Left ventricle myocardium inferior (tissue), 1 donor: Measurements from ENCODE around the gene FTCDNL1. TPM values are rescaled to one million over a fixed set of nuclear protein-coding genes. Genes with fewer than 3 reads are reported as not detected.

Source experiments
- DNase-seq: peaks from one replicate; pipeline ENCODE4 v3.0.0-alpha.2; 2020
- H3K27ac ChIP-seq: fragments of 200-600 bp; replicated peaks from 2 replicates; pipeline ENCODE4 v1.8.0; 2021
- H3K27me3 ChIP-seq: fragments of 200-600 bp; 2 replicates; pipeline ENCODE4 v1.8.0; 2021; ENCODE audit warnings: low read depth
- H3K36me3 ChIP-seq: fragments of 200-600 bp; 2 replicates; pipeline ENCODE4 v1.8.0; 2021
- H3K4me1 ChIP-seq: fragments of 200-600 bp; 2 replicates; pipeline ENCODE4 v1.8.0; 2021
- H3K4me3 ChIP-seq: fragments of 200-600 bp; 2 replicates; pipeline ENCODE4 v1.8.0; 2021; ENCODE audit warnings: mild to moderate bottlenecking, moderate library complexity
- H3K9me3 ChIP-seq: fragments of 200-600 bp; replicated peaks from 2 replicates; pipeline ENCODE4 v1.8.0; 2021
- intact Hi-C: fragments of 100-400 bp; cut with micrococcal nuclease; formaldehyde crosslinking; loops from one replicate; pipeline ENCODE4 v1.11.0; 2022
- total RNA-seq: library from RNA; stranded (reverse); fragmentation: NEBNext Ultra II Directional; extraction: Animal tissue kit (Norgen Biotek cat#: 25700); gene quantifications from one replicate; pipeline ENCODE4 v1.2.1, GENCODE V29; 2021
- TF ChIP-seq, protein P1 (sequence below): fragments of 200-600 bp; IDR thresholded peaks from 2 replicates; pipeline ENCODE4 v1.8.0; 2021; ENCODE audit warnings: antibody characterized with exemption, mild to moderate bottlenecking, borderline replicate concordance
- donor health status: DM: no; HTN: yes; CAD: no; lungs with severe emphysema.

The FTCDNL1 gene
- total RNA-seq, 1 donor from 2014 or later, result 2.7 TPM

DNA sequence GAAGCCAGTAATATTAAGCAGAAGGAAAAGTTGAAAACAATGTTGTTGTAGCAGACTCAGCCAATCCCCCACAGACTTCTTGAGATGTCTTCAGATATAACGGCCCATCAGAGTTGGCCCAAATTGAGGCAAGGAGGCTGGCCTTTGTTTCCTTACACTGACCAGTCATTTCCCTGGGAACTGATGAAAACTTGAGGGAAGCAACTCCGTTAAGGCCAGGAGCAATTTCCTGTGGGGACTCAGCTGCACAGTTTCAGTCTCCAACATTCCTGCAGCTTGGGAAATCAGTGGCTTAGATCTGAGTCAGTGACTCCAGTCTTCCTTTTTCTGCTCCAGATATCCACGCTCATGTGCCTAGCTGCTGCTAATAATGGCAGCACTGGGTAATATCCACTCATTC, 75.7 kb downstream of the FTCDNL1 start:
- TF ChIP-seq, protein P1, sequence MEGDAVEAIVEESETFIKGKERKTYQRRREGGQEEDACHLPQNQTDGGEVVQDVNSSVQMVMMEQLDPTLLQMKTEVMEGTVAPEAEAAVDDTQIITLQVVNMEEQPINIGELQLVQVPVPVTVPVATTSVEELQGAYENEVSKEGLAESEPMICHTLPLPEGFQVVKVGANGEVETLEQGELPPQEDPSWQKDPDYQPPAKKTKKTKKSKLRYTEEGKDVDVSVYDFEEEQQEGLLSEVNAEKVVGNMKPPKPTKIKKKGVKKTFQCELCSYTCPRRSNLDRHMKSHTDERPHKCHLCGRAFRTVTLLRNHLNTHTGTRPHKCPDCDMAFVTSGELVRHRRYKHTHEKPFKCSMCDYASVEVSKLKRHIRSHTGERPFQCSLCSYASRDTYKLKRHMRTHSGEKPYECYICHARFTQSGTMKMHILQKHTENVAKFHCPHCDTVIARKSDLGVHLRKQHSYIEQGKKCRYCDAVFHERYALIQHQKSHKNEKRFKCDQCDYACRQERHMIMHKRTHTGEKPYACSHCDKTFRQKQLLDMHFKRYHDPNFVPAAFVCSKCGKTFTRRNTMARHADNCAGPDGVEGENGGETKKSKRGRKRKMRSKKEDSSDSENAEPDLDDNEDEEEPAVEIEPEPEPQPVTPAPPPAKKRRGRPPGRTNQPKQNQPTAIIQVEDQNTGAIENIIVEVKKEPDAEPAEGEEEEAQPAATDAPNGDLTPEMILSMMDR, result no peak
- DNase-seq, result no peak

DNA sequence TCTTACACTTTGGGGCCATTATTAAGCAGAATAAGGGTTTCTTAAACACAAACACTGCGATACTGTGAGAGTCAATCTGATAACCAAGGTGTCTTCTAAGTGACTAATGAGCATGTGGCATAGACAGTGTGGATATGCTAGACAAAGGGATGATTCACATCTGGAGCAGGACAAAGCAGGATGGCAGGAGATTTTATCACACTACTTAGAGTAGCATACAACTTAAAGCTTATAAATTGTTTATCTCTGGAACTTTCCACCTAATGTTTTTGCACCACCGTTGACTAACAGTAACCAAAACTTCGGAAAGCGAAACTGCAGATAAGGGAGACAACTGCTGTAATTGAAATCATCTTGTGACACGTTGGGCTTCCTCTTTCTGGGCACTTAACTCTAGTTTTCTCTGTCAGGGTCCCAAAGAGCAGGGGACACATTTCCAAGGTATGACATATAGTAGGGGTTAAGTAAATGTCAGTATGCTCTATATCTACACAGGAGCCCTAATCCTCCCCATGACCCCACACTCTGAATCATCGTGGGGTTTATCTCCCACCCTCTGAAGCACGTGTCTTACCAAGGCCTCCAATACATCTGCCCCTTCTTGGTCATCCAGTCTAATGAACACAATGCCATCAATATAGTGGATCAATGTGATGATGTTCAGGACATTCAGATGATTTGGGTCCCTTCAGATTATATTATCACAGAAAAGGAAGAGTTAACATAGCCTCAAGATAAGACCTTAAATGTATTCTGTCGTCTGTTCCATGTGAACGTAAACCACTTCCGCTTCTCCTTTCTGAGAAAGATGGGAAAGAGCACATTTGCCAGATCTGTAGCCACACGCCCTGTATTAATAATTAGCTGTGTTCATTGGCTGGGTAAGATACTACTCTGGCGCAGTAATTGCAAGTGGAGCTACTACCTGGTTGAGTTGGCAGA, 78.7 kb downstream of the FTCDNL1 start:
- no peak for DNase-seq
- Histone ChIP-seq H3K4me3 (no peak overlapping the region), H3K27ac (no peak overlapping the region), H3K27me3 (no peaks in the 10 kb centered on the region), H3K9me3 (no peaks in the 10 kb centered on the region), H3K36me3 (no peaks in the 10 kb centered on the region), H3K4me1 (no peaks in the 10 kb centered on the region)
- intact Hi-C loops, result no loop called here
- TF ChIP-seq, protein P1, result no peak

More for the DNA sequence above, 75.7 kb downstream of the FTCDNL1 start:
- Histone ChIP-seq H3K4me3 (no peak overlapping the region), H3K27ac (no peak overlapping the region), H3K9me3 (peaks cover 5% of the 10 kb centered on the region), H3K4me1 (no peaks in the 10 kb centered on the region), H3K27me3 (no peaks in the 10 kb centered on the region), H3K36me3 (no peaks in the 10 kb centered on the region)
- intact Hi-C loops, result no loop called here

DNA sequence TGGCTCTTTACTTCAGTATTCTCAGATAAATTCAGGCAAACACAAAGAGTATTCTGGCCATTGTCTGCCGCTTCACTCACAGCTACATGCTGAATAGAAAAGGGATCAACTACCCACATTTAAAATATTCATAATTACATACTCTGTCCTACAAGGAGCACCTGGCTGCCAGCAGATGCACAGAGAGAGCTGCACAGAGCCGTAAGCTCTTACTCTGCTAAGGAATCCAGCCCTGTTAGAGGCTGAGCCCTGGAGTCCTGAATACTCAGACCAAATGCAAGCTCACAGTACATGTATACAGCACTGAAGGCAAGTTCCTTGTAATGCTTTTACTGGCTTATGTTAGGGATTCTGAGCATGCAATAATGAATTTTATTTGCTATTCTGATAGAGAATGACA, 80.3 kb downstream of the FTCDNL1 start:
- DNase-seq, result no peak
- Histone ChIP-seq H3K9me3 (no peaks in the 10 kb centered on the region), H3K4me1 (no peaks in the 10 kb centered on the region), H3K36me3 (no peaks in the 10 kb centered on the region), H3K27me3 (no peaks in the 10 kb centered on the region), H3K27ac (no peak overlapping the region), H3K4me3 (no peak overlapping the region)
- TF ChIP-seq, protein P1, result no peak
- intact Hi-C loops, result no loop called here

DNA sequence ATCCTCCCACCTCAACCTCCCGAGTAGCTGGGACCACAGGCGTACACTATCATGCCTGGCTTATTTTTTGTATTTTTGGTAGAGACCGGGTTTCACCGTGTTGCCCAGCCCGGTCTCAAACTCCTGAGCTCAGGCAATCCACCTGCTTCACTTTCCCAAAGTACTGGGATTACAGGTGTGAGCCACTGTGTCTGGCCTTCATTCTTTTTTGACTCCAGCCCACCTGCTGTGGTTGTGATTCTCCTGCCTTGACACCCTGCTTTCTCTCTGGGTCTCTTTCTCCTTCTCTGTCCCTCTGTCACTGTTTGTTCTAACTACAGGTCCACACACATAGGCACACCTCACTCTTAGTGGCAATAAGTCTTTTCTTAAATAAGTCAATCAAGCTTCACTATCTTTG, 85.3 kb downstream of the FTCDNL1 start:
- DNase-seq, result no peak
- no peaks in the 10 kb centered on the region for H3K27me3 ChIP-seq
- H3K9me3 ChIP-seq, result no peaks in the 10 kb centered on the region
- TF ChIP-seq, protein P1, result no peak
- intact Hi-C loops, result no loop called here
- no peak overlapping the region for H3K4me3 ChIP-seq
- no peaks in the 10 kb centered on the region for H3K36me3 ChIP-seq
- H3K27ac ChIP-seq, result no peak overlapping the region
- no peaks in the 10 kb centered on the region for H3K4me1 ChIP-seq

DNA sequence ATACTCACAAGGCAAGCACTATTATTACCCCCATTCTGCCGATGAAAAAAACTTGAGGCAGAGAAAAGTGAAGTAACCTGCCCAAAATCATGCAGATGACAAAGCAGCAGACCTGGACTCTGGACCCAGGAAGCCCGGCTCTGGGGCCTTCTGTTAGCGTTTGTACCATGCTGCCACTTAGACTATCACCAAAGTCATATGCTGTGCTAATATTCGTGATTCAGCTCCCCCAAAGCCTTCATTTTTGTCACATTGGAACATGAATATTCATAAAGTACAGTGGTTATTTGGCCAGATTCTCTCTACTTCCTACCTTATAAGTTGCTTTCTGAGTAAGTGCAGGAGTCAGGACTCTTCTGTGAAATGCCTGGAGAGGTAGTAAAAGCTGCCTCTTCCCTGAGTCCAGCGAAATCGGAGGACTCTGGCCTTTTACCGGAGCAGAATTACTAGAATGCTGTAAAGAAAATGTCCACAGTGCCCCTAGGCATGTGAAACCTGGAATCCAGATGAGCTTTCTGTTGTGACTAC, 86.7 kb downstream of the FTCDNL1 start:
- H3K27ac ChIP-seq, result no peak overlapping the region
- H3K36me3 ChIP-seq, result no peaks in the 10 kb centered on the region
- no peak for DNase-seq
- H3K9me3 ChIP-seq, result no peaks in the 10 kb centered on the region
- H3K27me3 ChIP-seq, result no peaks in the 10 kb centered on the region
- H3K4me3 ChIP-seq, result no peak overlapping the region
- no peaks in the 10 kb centered on the region for H3K4me1 ChIP-seq
- intact Hi-C loops, result no loop called here
- TF ChIP-seq, protein P1, result no peak
